GM18520 (cell line): ENCODE data around the gene DRICH1.
"Not testable (repeated sequence)": the region's sequence is repeated elsewhere in the genome, so short reads cannot be mapped to it uniquely, and the experiment has no call there.

Source experiments
- ATAC-seq: cut with Tn5 transposase; IDR thresholded peaks from one replicate; pipeline ENCODE4 v1.9.1; 2021; ENCODE audit not compliant: unreplicated experiment

DRICH1 gene

GRCh38 chr22:23570681-23571080, 61.4 kb downstream of the DRICH1 start:
- ATAC-seq: no peak

DNA sequence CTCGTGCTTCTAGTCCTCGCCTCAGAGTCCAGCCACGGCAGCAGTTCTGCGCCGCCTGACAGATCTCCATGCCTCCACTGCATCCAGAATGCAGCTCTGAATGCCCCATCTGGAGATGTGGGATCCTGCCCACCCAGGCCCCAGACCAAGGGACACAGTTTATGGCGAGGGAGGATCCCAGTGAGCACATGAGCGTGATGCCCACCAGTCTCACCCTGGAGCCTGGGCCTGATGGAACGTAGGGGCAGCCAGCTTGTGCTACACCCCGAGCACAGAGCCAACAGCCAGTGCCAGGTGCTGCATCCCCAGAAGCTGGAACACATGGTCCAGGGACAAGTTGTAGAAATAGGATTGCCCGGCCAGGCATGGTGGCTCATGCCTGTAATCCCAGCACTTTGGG, 62.4 kb downstream of the DRICH1 start:
- no peak for ATAC-seq

DNA sequence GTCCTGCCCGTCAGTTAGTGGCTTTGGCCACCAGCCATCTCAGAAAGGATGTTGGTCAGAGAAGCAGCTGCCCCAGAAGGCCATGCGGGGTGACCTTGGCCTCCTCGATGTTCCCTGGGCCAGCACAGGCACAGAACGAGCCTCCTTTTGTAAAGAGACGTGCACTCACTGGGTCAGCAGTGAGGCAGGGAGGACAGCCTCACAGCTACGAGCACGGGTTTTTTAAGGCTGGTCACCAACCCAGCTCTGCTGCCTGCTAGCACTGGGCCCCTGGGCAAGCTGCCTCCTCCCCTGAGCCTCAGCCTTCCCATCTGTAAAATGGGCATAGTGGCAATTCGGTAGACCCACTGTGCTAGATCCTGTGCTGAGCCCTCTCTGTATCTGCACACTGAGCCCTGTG, 62.8 kb downstream of the DRICH1 start:
- ATAC-seq: no peak

DNA sequence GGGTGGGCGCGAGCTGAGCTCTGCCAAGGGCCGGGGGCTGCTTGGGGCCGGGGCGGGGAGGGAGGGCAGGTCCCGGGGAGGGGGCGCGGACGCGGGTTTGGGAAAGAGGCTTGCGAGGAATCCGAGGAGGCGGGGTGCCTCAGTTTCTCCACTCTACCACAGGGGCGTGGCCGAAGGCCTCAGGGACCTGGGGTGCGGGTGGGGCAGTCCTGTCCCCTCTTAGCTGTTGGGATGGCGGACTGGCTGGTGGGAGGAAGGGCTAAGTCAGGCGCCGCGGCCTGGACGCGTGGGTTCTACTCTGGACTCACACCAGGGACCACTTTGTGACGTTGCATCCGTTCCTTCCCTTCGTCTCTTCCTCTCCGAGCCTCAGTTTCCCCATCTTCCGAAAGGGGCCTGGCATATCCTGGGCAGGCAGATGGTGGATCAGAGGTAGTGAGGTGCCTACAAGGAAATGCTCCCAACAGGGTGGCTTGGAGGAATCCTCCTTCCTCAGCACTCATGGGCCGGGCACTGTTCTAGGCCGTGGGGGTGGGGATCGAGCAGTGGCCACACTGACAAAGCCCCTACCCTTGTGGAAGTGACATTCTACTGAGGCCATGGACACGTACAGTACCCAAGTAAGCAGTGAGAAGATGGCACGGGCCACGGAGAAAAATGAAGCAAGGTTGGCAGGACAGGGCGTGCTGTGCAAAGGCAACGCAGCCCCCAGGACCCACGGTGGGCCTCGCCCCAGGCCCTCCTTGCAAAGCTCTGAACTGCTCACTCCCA, 65.2 kb downstream of the DRICH1 start:
- no peak for ATAC-seq

DNA sequence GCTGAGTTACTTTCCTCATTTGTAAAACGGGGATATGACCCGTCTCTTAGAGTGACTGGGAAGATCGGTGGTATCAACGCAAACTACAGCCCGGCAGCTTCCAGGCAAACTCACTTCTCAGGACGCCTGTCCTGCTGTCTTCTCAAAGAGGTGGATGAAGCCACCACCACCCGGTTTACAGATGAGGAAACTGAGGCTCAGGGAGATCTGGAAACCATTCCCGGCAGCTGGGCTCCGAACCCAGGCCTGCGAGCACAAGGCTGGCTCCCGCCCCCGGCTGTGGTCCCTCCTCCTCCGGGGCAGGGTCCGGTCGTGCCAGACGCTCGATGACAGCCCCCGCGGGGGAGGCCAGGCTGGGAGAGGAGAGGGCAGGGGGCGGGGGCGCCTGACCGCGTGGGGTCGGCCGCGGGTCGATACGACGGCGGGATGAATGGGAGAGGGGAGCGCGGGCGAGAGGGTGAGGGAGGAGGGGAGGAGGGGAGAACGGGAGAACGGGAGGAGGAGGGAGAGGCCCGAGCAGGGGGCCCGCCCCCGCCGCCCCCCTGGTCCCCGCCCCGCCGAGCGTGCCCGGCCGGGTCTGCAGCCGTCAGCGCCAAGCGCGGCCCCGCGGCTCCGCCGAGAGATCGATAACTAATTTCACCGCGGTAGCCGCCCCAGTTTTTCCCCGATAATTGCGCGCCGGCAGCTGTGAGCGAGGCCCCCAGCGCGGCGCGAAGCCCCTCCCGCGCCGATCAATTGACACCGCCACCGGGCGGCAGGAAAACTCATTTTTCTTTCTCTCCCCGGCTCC, 66.0 kb downstream of the DRICH1 start:
- no peak for ATAC-seq

- ATAC-seq: no peak
Measured at GRCh38 chr22:23565305-23565914, 66.7 kb downstream of the DRICH1 start.

GRCh38 chr22:23564276-23564675, 67.8 kb downstream of the DRICH1 start:
- no peak for ATAC-seq

GRCh38 chr22:23563111-23563510, 69.0 kb downstream of the DRICH1 start:
- no peak for ATAC-seq

DNA sequence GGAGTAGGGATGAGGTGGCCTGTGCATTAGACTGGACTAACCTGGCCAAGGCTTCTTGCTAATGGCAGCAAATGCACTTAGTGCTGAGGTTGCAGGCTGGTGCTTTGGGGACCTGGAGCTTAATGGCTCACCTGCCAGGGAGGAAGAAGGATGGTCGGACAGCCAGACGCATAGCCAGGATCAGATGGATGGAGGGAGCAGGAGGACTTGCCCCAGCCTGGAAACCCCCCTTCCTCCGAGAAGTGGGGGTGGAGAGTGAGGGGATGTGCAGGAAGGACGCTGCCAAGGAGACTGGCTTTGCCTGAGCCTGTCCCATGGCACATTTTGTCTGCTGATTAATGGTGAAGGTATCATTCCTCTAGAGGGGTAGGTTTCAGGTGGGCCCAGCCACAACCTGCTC, 69.9 kb downstream of the DRICH1 start:
- ATAC-seq: no peak

DNA sequence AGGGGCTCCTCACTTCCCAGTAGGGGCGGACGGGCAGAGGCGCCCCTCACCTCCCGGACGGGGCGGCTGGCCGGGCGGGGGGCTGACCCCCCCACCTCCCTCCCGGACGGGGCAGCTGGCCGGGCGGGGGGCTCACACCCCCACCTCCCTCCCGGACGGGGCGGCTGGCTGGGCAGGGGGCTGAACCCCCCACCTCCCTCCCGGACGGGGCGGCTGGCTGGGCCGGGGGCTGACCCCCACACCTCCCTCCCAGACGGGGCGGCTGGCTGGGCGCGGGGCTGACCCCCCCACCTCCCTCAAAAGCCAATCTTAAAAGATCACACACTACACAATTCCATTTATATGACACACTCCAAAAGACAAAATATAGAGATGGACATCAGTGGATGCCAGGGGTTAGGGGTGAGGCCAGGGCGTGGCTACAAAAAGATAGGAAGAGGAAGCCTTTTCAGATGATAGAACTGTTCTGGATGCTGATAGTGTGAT, 71.1 kb downstream of the DRICH1 start:
- ATAC-seq: not testable (repeated sequence)

DNA sequence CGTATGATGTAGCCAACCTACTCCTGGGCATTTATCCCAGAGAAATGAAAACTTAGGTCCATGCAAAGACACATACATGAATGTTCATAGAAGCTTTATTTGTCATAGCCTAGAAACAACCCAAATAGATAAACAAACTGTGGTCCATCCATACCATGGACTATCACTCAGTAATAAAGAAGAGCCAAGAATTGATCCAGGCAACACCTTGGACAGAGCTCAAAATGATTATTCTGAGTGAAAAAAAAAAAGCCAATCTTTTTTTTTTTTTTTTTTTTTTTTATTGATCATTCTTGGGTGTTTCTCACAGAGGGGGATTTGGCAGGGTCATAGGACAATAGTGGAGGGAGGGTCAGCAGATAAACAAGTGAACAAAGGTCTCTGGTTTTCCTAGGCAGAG, 71.9 kb downstream of the DRICH1 start:
- ATAC-seq: not testable (repeated sequence)
